Upper lobe of right lung (tissue), 1 donor: Measurements from ENCODE around the gene SEZ6. TPM values are rescaled to one million over a fixed set of nuclear protein-coding genes. Genes with fewer than 3 reads are reported as not detected.

Experiments
- ATAC-seq: fragments of 200-7000 bp; cut with Tn5 transposase; one replicate; pipeline ENCODE4 v1.9.1; 2020; ENCODE audit warnings: mild to moderate bottlenecking, moderate library complexity
- DNase-seq: peaks from one replicate; pipeline ENCODE4 v3.0.0-alpha.2; 2020
- H3K27ac ChIP-seq: fragments of 200-600 bp; one replicate; pipeline ENCODE4 v1.8.0; 2022
- H3K27me3 ChIP-seq: fragments of 200-600 bp; one replicate; pipeline ENCODE4 v1.8.0; 2022; ENCODE audit warnings: mild to moderate bottlenecking
- H3K36me3 ChIP-seq: fragments of 200-600 bp; one replicate; pipeline ENCODE4 v1.8.0; 2022
- H3K4me1 ChIP-seq: fragments of 200-600 bp; one replicate; pipeline ENCODE4 v1.8.0; 2022
- H3K4me3 ChIP-seq: fragments of 200-600 bp; one replicate; pipeline ENCODE4 v1.8.0; 2022; ENCODE audit warnings: mild to moderate bottlenecking
- H3K9me3 ChIP-seq: fragments of 200-600 bp; one replicate; pipeline ENCODE4 v1.8.0; 2022
- intact Hi-C: fragments of 100-400 bp; cut with DNase I; formaldehyde crosslinking; loops from one replicate; pipeline ENCODE4 v1.11.0; 2022
- total RNA-seq: library from RNA; stranded (reverse); fragmentation: NEBNext Ultra II Directional; extraction: Animal tissue kit (Norgen Biotek cat#: 25700); gene quantifications from one replicate; pipeline ENCODE4 v1.2.1, GENCODE V29; 2021
- TF ChIP-seq, protein P1 (sequence below): fragments of 200-600 bp; IDR thresholded peaks from one replicate; pipeline ENCODE4 v1.8.0; 2022; ENCODE audit warnings: antibody characterized with exemption
- donor health status: DM: no; HTN: yes; CAD: no; lungs with severe emphysema.

Gene SEZ6
- total RNA-seq, 1 donor from 2014 or later: not detected

DNA sequence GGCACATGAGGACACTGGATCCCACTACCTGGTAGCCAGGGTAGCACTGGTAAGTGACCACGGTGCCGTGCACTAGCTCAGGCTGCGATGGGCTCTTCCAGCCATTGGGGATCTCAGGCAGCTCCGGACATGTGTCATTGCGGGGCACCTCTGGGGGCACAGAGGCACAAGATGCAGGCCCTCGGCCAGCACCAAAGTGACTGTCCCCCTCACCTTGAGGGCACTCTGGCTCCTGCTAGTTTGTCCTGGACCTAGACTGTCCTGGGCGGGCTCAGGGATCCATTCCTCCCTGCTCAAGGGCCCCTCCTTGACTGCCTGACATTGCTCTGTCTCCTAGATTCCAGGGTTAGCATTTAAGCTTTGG is 47.9 kb downstream of the SEZ6 start:
- TF ChIP-seq, protein P1, sequence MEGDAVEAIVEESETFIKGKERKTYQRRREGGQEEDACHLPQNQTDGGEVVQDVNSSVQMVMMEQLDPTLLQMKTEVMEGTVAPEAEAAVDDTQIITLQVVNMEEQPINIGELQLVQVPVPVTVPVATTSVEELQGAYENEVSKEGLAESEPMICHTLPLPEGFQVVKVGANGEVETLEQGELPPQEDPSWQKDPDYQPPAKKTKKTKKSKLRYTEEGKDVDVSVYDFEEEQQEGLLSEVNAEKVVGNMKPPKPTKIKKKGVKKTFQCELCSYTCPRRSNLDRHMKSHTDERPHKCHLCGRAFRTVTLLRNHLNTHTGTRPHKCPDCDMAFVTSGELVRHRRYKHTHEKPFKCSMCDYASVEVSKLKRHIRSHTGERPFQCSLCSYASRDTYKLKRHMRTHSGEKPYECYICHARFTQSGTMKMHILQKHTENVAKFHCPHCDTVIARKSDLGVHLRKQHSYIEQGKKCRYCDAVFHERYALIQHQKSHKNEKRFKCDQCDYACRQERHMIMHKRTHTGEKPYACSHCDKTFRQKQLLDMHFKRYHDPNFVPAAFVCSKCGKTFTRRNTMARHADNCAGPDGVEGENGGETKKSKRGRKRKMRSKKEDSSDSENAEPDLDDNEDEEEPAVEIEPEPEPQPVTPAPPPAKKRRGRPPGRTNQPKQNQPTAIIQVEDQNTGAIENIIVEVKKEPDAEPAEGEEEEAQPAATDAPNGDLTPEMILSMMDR: no peak
- Histone ChIP-seq H3K4me3 (no peak overlapping the region), H3K27me3 (no peaks in the 10 kb centered on the region), H3K9me3 (no peaks in the 10 kb centered on the region), H3K36me3 (no peaks in the 10 kb centered on the region), H3K27ac (no peak overlapping the region), H3K4me1 (no peaks in the 10 kb centered on the region)
- intact Hi-C loops: no loop called here
- DNase-seq (no peak), ATAC-seq (no peak)

DNA sequence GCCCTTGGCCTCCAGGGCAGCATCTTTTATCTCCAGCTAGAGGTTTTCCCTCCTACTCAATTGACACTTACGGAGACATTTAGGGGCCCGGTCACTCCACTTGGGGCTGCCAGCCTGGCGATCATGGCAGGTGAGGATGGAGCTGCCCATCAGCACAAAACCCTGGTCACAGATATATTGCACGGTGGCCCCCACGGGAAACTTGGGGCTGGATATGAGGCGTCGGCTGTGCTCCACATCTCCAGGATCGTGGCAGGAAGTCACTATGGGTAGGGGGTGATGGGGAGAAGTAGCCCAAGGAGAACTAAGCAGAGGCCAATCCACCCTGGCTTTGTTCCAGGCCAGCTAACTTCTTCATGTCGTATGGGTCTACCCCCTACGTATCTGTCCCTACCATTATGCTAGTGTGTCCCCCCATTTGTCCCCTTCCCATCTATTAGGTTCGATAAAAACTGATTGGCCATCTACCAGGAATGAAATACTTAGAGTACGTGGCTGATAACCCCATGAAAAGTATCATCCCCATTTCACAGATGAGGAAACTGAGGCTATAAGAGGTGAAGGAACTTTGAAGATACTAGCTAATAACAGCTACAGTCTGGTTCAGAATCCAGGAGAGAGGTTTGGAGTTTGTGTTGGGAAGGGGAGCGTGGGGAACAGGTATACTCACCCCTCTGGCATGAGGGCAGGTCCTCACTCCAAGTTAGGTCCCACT is 48.4 kb downstream of the SEZ6 start:
- no peaks in the 10 kb centered on the region for H3K36me3 ChIP-seq
- H3K27ac ChIP-seq: no peak overlapping the region
- peaks cover 5% of the 10 kb centered on the region for H3K4me1 ChIP-seq
- DNase-seq (no peak), ATAC-seq (no peak)
- no peak overlapping the region for H3K4me3 ChIP-seq
- intact Hi-C loops: no loop called here
- no peaks in the 10 kb centered on the region for H3K9me3 ChIP-seq
- TF ChIP-seq, protein P1: no peak
- H3K27me3 ChIP-seq: no peaks in the 10 kb centered on the region

DNA sequence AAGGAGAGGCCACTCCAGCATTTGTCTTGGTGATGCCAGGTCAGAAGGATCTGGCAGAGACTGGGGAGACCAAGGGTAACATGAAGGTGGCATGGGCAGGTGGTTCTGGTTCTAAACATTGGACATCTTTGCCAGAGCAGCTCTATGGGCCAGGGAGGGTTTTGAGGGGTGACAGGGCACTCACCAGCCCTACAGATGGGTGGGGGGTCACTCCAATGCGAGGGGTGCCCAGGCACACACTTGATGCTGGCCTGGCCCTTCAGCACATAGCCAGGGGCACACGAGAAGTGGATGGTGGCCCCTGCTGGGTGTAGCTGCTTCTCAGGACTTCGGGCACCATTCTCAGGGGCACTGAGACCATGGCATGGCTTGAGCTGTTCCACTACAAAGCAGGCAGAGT is 49.0 kb downstream of the SEZ6 start:
- TF ChIP-seq, protein P1: no peak
- ATAC-seq (no peak), DNase-seq (no peak)
- Histone ChIP-seq H3K4me3 (no peak overlapping the region), H3K4me1 (peaks cover 5% of the 10 kb centered on the region), H3K36me3 (no peaks in the 10 kb centered on the region), H3K27ac (no peak overlapping the region), H3K27me3 (no peaks in the 10 kb centered on the region), H3K9me3 (no peaks in the 10 kb centered on the region)
- intact Hi-C loops: no loop called here

DNA sequence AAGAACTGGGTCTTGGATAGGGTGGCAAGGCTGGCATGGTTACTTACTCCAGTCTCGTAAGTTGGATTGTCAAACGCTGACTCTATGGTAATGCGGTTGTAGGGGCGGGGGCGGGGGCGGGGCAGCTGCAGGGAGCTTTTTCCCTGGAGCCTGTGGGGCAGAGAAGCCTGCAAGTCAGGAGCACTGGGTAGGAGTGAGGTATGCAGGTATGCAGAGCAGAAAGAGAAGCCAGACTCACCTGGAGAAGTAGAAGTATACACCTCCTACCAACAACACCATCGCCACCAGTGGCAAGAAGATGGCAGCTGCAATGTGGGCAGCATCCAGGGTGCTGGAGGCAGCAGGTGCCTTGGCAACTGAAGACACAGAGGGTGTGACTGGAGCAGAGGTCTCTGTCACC is 49.7 kb downstream of the SEZ6 start:
- peaks cover 5% of the 10 kb centered on the region for H3K4me1 ChIP-seq
- ATAC-seq: no peak

DNA sequence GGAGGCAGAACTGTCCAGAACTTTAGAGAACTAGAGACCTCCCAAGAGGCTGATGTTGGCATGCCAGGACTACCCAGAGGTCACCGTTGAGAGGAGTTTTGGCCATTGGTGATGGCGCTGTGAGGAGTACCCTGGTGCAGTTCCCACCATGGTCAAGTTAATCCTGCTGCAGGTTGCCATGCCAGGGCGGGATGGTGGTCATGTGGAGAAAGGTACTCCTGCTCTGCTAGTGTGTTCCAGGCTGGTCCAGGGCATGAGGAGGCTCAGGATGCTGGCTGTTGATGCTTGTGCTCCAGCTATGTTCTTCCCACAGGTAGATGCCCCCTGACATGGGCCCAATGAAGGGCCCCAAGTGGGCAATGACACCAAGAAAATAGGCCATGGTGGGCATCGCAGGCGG is 50.4 kb downstream of the SEZ6 start:
- Histone ChIP-seq H3K27me3 (no peaks in the 10 kb centered on the region), H3K27ac (no peak overlapping the region), H3K9me3 (no peaks in the 10 kb centered on the region), H3K4me3 (no peak overlapping the region), H3K4me1 (peaks cover 5% of the 10 kb centered on the region), H3K36me3 (no peaks in the 10 kb centered on the region)
- intact Hi-C loops: no loop called here
- DNase-seq: no peak
- no peak for ATAC-seq
- TF ChIP-seq, protein P1: no peak

More for the DNA sequence above, 49.7 kb downstream of the SEZ6 start:
- DNase-seq: no peak
- intact Hi-C loops: no loop called here
- TF ChIP-seq, protein P1: no peak
- no peaks in the 10 kb centered on the region for H3K27me3 ChIP-seq
- H3K9me3 ChIP-seq: no peaks in the 10 kb centered on the region
- H3K4me3 ChIP-seq: no peak overlapping the region
- H3K27ac ChIP-seq: no peak overlapping the region
- no peaks in the 10 kb centered on the region for H3K36me3 ChIP-seq

DNA sequence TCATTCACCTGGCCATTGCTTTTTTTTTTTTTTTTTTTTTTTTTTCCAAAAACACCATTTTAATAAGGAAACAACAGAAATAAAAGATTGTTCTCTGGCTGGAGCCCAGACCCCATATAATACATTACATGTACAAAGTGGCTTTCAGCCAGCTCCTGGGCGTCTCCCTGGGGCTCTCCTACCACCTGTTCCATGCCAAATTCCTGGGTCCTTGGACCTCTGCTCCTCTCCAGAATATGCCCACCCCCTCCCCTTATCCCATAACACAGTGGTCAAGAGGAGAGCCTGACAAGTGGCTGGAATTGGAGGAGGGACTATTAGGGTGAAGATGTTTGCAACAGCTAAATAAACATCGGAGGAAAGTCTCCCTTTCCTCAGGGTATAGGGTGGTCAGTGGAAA is 50.9 kb downstream of the SEZ6 start:
- ATAC-seq: no peak
- Histone ChIP-seq H3K27ac (no peak overlapping the region), H3K9me3 (no peaks in the 10 kb centered on the region), H3K4me1 (peaks cover 5% of the 10 kb centered on the region), H3K27me3 (no peaks in the 10 kb centered on the region), H3K4me3 (no peak overlapping the region), H3K36me3 (no peaks in the 10 kb centered on the region)
- no peak for DNase-seq
- intact Hi-C loops: no loop called here
- TF ChIP-seq, protein P1: no peak
